ENCODE results near the gene AKAP1. TPM values are rescaled to one million over a fixed set of nuclear protein-coding genes. Genes with fewer than 3 reads are reported as not detected.

AKAP1 gene
- total RNA-seq, 1 experiment from 2014 or later, result 73.1 TPM

GRCh38 chr17:57158795-57159194 is 73.7 kb downstream of the AKAP1 start:
- Histone ChIP-seq H3K36me3 (ENCODE audit: low read depth, low read length) (no peaks in the 10 kb centered on the region), H3K79me2 (ENCODE audit: low read length) (no peaks in the 10 kb centered on the region), H3K9me3 (ENCODE audit: low read length) (0 out of 2 replicates have a peak, but pooled peaks cover 4% of the 10 kb centered on the region), H3K27me3 (ENCODE audit: low read length) (no peaks in the 10 kb centered on the region), H3K4me1 (ENCODE audit: insufficient read depth, low read length) (no peaks in the 10 kb centered on the region), H3K9ac (ENCODE audit: low read length) (no peak overlapping the region), H3K4me2 (ENCODE audit: low read length) (no peak overlapping the region), H3K4me3 (ENCODE audit: low read length) (no peak overlapping the region), H4K20me1 (ENCODE audit: low read length) (no peaks in the 10 kb centered on the region), H3K9me2 (replicated peaks; ENCODE audit: low read length) (no peaks in the 10 kb centered on the region), H3F3A (ENCODE audit: low read length, unreplicated experiment) (no peaks in the 10 kb centered on the region), H3K27ac (ENCODE audit: low read length) (no peak overlapping the region), H2AFZ (ENCODE audit: low read length) (no peak overlapping the region)
- no peak for DNase-seq
- ChIA-PET POLR2A (ENCODE audit: unreplicated experiment) (no interaction called here), CTCF (no interaction called here)
- no peak for ATAC-seq
- no TSS peak for BruUV-seq (replicated peaks)
- intact Hi-C loops (cut with micrococcal nuclease), result no loop called here
- TF ChIP-seq EZH2phosphoT487 (IDR thresholded peaks at IDR 0.05; ENCODE audit: borderline replicate concordance, low read length) (no peak), CTCF (conservative IDR thresholded peaks at IDR 0.05; ENCODE audit: low read depth, low read length) (no peak), EZH2 (IDR thresholded peaks at IDR 0.05; ENCODE audit: low read length, unreplicated experiment) (no peak)

- Histone ChIP-seq H3K4me3 (ENCODE audit: low read length) (no peak overlapping the region), H3K9me2 (replicated peaks; ENCODE audit: low read length) (no peaks in the 10 kb centered on the region), H3K36me3 (ENCODE audit: low read depth, low read length) (no peaks in the 10 kb centered on the region), H4K20me1 (ENCODE audit: low read length) (no peaks in the 10 kb centered on the region), H2AFZ (ENCODE audit: low read length) (no peak overlapping the region), H3K27ac (ENCODE audit: low read length) (no peak overlapping the region), H3K4me2 (ENCODE audit: low read length) (no peak overlapping the region), H3K79me2 (ENCODE audit: low read length) (no peaks in the 10 kb centered on the region), H3K9ac (ENCODE audit: low read length) (no peak overlapping the region), H3K27me3 (ENCODE audit: low read length) (no peaks in the 10 kb centered on the region), H3K9me3 (ENCODE audit: low read length) (0 out of 2 replicates have a peak, but pooled peaks cover 4% of the 10 kb centered on the region), H3F3A (ENCODE audit: low read length, unreplicated experiment) (no peaks in the 10 kb centered on the region), H3K4me1 (ENCODE audit: insufficient read depth, low read length) (no peaks in the 10 kb centered on the region)
- no TSS peak for BruUV-seq (replicated peaks)
- intact Hi-C loops (cut with micrococcal nuclease), result no loop called here
- ChIA-PET CTCF (no interaction called here), POLR2A (ENCODE audit: unreplicated experiment) (no interaction called here)
- ATAC-seq (no peak), DNase-seq (no peak)
- TF ChIP-seq EZH2 (IDR thresholded peaks at IDR 0.05; ENCODE audit: low read length, unreplicated experiment), result no peak
- TF ChIP-seq CTCF (conservative IDR thresholded peaks at IDR 0.05; ENCODE audit: low read depth, low read length), result no peak
- no peak for TF ChIP-seq EZH2phosphoT487 (IDR thresholded peaks at IDR 0.05; ENCODE audit: borderline replicate concordance, low read length)
These were observed 75.6 kb downstream of the AKAP1 start for GRCh38 chr17:57160624-57161023.

- Histone ChIP-seq H3K4me3 (ENCODE audit: low read length) (no peak overlapping the region), H3K79me2 (ENCODE audit: low read length) (no peaks in the 10 kb centered on the region), H2AFZ (ENCODE audit: low read length) (no peak overlapping the region), H3K4me2 (ENCODE audit: low read length) (no peak overlapping the region), H3K9me3 (ENCODE audit: low read length) (0 out of 2 replicates have a peak, but pooled peaks cover 4% of the 10 kb centered on the region), H3K9ac (ENCODE audit: low read length) (no peak overlapping the region), H3K36me3 (ENCODE audit: low read depth, low read length) (no peaks in the 10 kb centered on the region), H3K27ac (ENCODE audit: low read length) (no peak overlapping the region), H4K20me1 (ENCODE audit: low read length) (no peaks in the 10 kb centered on the region), H3K9me2 (replicated peaks; ENCODE audit: low read length) (no peaks in the 10 kb centered on the region), H3K27me3 (ENCODE audit: low read length) (no peaks in the 10 kb centered on the region), H3K4me1 (ENCODE audit: insufficient read depth, low read length) (peaks cover 14% of the 10 kb centered on the region), H3F3A (ENCODE audit: low read length, unreplicated experiment) (no peaks in the 10 kb centered on the region)
- BruUV-seq (replicated peaks), result no TSS peak
- ATAC-seq, result no peak
- ChIA-PET CTCF (no interaction called here), POLR2A (ENCODE audit: unreplicated experiment) (no interaction called here)
- TF ChIP-seq EZH2 (IDR thresholded peaks at IDR 0.05; ENCODE audit: low read length, unreplicated experiment) (no peak), CTCF (conservative IDR thresholded peaks at IDR 0.05; ENCODE audit: low read depth, low read length) (no peak), EZH2phosphoT487 (IDR thresholded peaks at IDR 0.05; ENCODE audit: borderline replicate concordance, low read length) (no peak)
- no peak for DNase-seq
- intact Hi-C loops (cut with micrococcal nuclease), result no loop called here
These were observed 79.8 kb downstream of the AKAP1 start for GRCh38 chr17:57164814-57165213.
